ENCODE measurements around the gene TRIM42. TPM values are rescaled to one million over a fixed set of nuclear protein-coding genes. Genes with fewer than 3 reads are reported as not detected.

Gene TRIM42
- total and polyA plus RNA-seq, 2 of the 8 experiments (the other 6 are each of a cell fraction or from before 2014, with no cell fraction given) = not detected

- H2BK20ac ChIP-seq (ENCODE audit: low read length) = no peak overlapping the region
- ChIA-PET POLR2A (ENCODE audit: partially characterized antibody) (no interaction called here), CTCF (ENCODE audit: partially characterized antibody) (interaction anchor here (1.0 kb wide), 1 partner anchor 12 kb away, joined by 5 read pairs; no protein-coding TSS in a partner anchor)
- H2BK120ac ChIP-seq (replicated peaks; ENCODE audit: low read depth, low read length) = no peak overlapping the region
- WGBS, 2 experiments (ENCODE audit: extremely low coverage in 1 of 2, insufficient coverage in 1 of 2, insufficient read length in 1 of 2, insufficient replicate concordance in 2 of 2, low coverage in 1 of 2, low lambda C conversion rate in 2 of 2, missing lambda C conversion rate in 1 of 2) = 93% methylated on average over 3 of the region's 3 CpGs; no CpG with 5 or more reads in 1 of the 2 experiments
- no peaks in the 10 kb centered on the region for H3K79me1 ChIP-seq (ENCODE audit: low read depth, low read length)
- no peak for DNase-seq (ENCODE audit: low read depth in 1 of 2, low spot score in 2 of 2)
- H4K20me1 ChIP-seq (replicated peaks in 1 of 2; ENCODE audit: control insufficient read depth in 1 of 2, insufficient read depth in 2 of 2, low read length in 2 of 2) = no peaks in the 10 kb centered on the region
- H3K18ac ChIP-seq (ENCODE audit: extremely low read depth, low read length) = no peak overlapping the region
- H3K56ac ChIP-seq (replicated peaks; ENCODE audit: insufficient read length, low read depth, low read length) = no peak overlapping the region
- H3K9ac ChIP-seq (replicated peaks in 1 of 4; ENCODE audit: extremely low read depth in 1 of 4, low read depth in 3 of 4, low read length in 3 of 4) = no peak overlapping the region
- no peak overlapping the region for H3K4ac ChIP-seq (replicated peaks; ENCODE audit: insufficient read length, low read depth, low read length)
- H3K4me3 ChIP-seq (ENCODE audit: extremely low read depth in 1 of 4, insufficient read depth in 2 of 4, low read depth in 3 of 4, low read length in 4 of 4) = no peak overlapping the region
- H4K8ac ChIP-seq (ENCODE audit: extremely low read depth, insufficient read depth, low read length) = no peak overlapping the region
- no peak overlapping the region for H2AK5ac ChIP-seq (ENCODE audit: low read depth, low read length)
- H2BK5ac ChIP-seq (ENCODE audit: low read depth, low read length) = no peak overlapping the region
- H3K79me2 ChIP-seq (ENCODE audit: control insufficient read depth in 1 of 2, insufficient read depth in 2 of 2, low read length in 2 of 2) = no peaks in the 10 kb centered on the region
- H3K23me2 ChIP-seq (ENCODE audit: low read depth, low read length) = no peaks in the 10 kb centered on the region
- no peak overlapping the region for H4K91ac ChIP-seq (replicated peaks; ENCODE audit: insufficient read length, low read length)
- H3K23ac ChIP-seq (ENCODE audit: insufficient read length) = no peak overlapping the region
- H2BK15ac ChIP-seq (ENCODE audit: low read length) = no peak overlapping the region
- no peak overlapping the region for H3K27ac ChIP-seq (ENCODE audit: low read depth, low read length)
- no peaks in the 10 kb centered on the region for H3K9me3 ChIP-seq (ENCODE audit: insufficient read depth in 2 of 2, low read depth in 1 of 2, low read length in 1 of 2)
- no peak overlapping the region for H3K4me2 ChIP-seq (ENCODE audit: insufficient read depth in 1 of 2, low read depth in 2 of 2, low read length in 2 of 2)
- no peak overlapping the region for H2AFZ ChIP-seq (ENCODE audit: low read length)
- H3K4me1 ChIP-seq (replicated peaks in 1 of 4; ENCODE audit: control insufficient read depth in 3 of 4, insufficient read depth in 4 of 4, low read length in 3 of 4) = no peaks in the 10 kb centered on the region; a peak in 1 of 7 replicates
- no peaks in the 10 kb centered on the region for H3K27me3 ChIP-seq (replicated peaks in 1 of 4; ENCODE audit: control insufficient read depth in 3 of 4, extremely low read depth in 1 of 4, insufficient read depth in 3 of 4, low read length in 3 of 4)
- no peak overlapping the region for H3K14ac ChIP-seq (ENCODE audit: insufficient read length)
- no peak overlapping the region for H4K5ac ChIP-seq (ENCODE audit: insufficient read length, low read depth, low read length)
- no peaks in the 10 kb centered on the region for H3K36me3 ChIP-seq (ENCODE audit: control insufficient read depth in 2 of 4, insufficient read depth in 4 of 4, low read length in 3 of 4)
- no peak overlapping the region for H2BK12ac ChIP-seq (ENCODE audit: low read depth, low read length)
- FAIRE-seq = no peak
- TF ChIP-seq EZH2 (IDR thresholded peaks at IDR 0.05; ENCODE audit: low read depth, low read length, severe bottlenecking) = no peak
- TF ChIP-seq GABPA (IDR thresholded peaks at IDR 0.05; ENCODE audit: borderline replicate concordance, insufficient read depth, low read length) = no peak
- TF ChIP-seq SAP30 (IDR thresholded peaks at IDR 0.05; ENCODE audit: insufficient read depth, insufficient replicate concordance, low read length) = no peak
- no peak for TF ChIP-seq FOSL1 (IDR thresholded peaks at IDR 0.05; ENCODE audit: insufficient read depth, low read depth, low read length)
- TF ChIP-seq ASH2L (IDR thresholded peaks at IDR 0.05; ENCODE audit: low read length) = no peak
- no peak for TF ChIP-seq ATF3 (IDR thresholded peaks at IDR 0.05; ENCODE audit: insufficient read depth, low read depth, low read length)
- TF ChIP-seq RFX5 (IDR thresholded peaks at IDR 0.05; ENCODE audit: borderline replicate concordance, low read depth, low read length) = no peak
- no peak for TF ChIP-seq JUN (IDR thresholded peaks at IDR 0.05; ENCODE audit: low read depth, low read length)
These were observed 55.8 kb downstream of the TRIM42 start for GRCh38 chr3:140733623-140734022.
